Embryonic facial prominence (tissue), 1 donor: Measurements from ENCODE around the gene SCUBE2.
"Not testable (repeated sequence)": the region's sequence is repeated elsewhere in the genome, so short reads cannot be mapped to it uniquely, and the experiment has no call there.

Experiments used
- DNase-seq: peaks from one replicate; pipeline ENCODE4 v3.0.0-alpha.2; 2016; ENCODE audit errors: extremely low spot score

The SCUBE2 gene

GRCh38 chr11:9042488-9042887 is 48.9 kb downstream of the SCUBE2 start:
- no peak for DNase-seq

- DNase-seq: no peak
Observed at GRCh38 chr11:9041747-9042146, 49.7 kb downstream of the SCUBE2 start.

GRCh38 chr11:9040410-9040809 is 51.0 kb downstream of the SCUBE2 start:
- no peak for DNase-seq

- no peak for DNase-seq
Observed at GRCh38 chr11:9039863-9040262, 51.5 kb downstream of the SCUBE2 start.

- no peak for DNase-seq
Observed at GRCh38 chr11:9039198-9039597, 52.2 kb downstream of the SCUBE2 start.

- DNase-seq: no peak
Observed at GRCh38 chr11:9038541-9038940, 52.9 kb downstream of the SCUBE2 start.

- no peak for DNase-seq
Observed at GRCh38 chr11:9037963-9038362, 53.4 kb downstream of the SCUBE2 start.

- no peak for DNase-seq
Observed at GRCh38 chr11:9037046-9037780, 54.2 kb downstream of the SCUBE2 start.

- DNase-seq: no peak
Observed at GRCh38 chr11:9030601-9031000, 60.8 kb downstream of the SCUBE2 start.

GRCh38 chr11:9029422-9029821 is 62.0 kb downstream of the SCUBE2 start:
- DNase-seq: no peak

- no peak for DNase-seq
Observed at GRCh38 chr11:9028581-9028980, 62.8 kb downstream of the SCUBE2 start.

- no peak for DNase-seq
Observed at GRCh38 chr11:9025101-9025850, 66.1 kb downstream of the SCUBE2 start.

- DNase-seq: no peak
Observed at GRCh38 chr11:9022961-9023680, 68.3 kb downstream of the SCUBE2 start.

GRCh38 chr11:9020916-9021315 is 70.5 kb downstream of the SCUBE2 start:
- no peak for DNase-seq

GRCh38 chr11:9019861-9020260 is 71.5 kb downstream of the SCUBE2 start:
- DNase-seq: no peak

- no peak for DNase-seq
Observed at GRCh38 chr11:9017773-9018172, 73.6 kb downstream of the SCUBE2 start.

- no peak for DNase-seq
Observed at GRCh38 chr11:9016916-9017642, 74.3 kb downstream of the SCUBE2 start.

- no peak for DNase-seq
Observed at GRCh38 chr11:9015677-9016076, 75.7 kb downstream of the SCUBE2 start.

GRCh38 chr11:9014826-9015225 is 76.6 kb downstream of the SCUBE2 start:
- no peak for DNase-seq

- DNase-seq: no peak
Observed at GRCh38 chr11:9013373-9013772, 78.0 kb downstream of the SCUBE2 start.

GRCh38 chr11:9009538-9009937 is 81.9 kb downstream of the SCUBE2 start:
- not testable (repeated sequence) for DNase-seq

GRCh38 chr11:9008661-9009060 is 82.7 kb downstream of the SCUBE2 start:
- no peak for DNase-seq
